HG03045 (cell line): ENCODE data around the gene HOXB3.

ENCODE experiments used
- ATAC-seq: cut with Tn5 transposase; IDR thresholded peaks from one replicate; pipeline ENCODE4 v1.9.1; 2021; ENCODE audit warnings: mild to moderate bottlenecking, moderate library complexity; ENCODE audit not compliant: unreplicated experiment

The HOXB3 gene

DNA sequence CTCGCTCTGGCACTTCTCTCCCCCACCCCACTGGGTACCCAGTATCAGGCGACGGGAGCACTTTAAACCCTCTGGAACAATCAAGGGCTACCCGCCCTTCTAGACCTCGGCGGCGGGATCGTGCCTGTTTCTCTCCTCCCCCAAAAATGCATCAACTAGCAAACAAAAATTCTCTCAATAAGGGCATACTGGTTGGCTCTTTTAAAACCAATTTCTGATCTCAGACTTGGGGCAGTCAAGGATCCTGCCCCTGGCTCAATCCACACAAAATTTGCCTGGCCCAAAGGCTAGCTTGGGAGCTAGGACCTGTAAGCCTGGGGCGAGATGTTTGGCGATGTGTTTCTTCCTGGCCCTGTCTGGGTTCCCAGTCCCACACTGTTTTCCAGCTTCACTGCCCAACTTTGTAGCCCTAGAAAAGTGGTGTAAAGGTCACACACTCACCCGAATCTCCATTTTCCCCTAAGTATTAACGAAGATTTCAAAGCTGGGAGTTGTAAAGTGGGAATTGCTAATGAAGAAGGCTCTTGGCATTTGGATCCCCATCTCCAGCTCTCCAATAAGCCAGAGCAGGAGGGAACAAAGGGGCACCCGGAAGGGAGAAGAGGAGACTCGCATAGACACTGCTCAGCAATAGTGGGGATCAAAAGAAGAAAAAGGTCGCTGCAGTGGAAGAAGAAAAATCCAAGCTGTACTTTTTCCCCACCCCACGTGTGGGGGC lies 30.8 kb downstream of the HOXB3 start:
- ATAC-seq, result no peak

DNA sequence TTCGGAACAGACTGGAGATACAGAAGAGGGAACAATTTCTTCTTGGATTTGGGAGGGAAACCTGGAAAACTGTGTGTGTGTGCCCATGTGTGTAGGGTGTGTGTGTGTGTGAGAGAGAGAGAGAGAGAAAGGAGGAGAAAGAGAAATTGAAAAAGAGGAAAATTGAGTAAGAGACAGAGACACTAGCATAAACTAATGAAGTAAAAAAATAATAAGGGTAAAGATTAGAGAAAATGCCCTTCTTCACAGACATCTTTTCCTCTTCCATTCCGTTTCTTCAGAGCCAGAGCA lies 31.3 kb downstream of the HOXB3 start:
- ATAC-seq, result no peak

DNA sequence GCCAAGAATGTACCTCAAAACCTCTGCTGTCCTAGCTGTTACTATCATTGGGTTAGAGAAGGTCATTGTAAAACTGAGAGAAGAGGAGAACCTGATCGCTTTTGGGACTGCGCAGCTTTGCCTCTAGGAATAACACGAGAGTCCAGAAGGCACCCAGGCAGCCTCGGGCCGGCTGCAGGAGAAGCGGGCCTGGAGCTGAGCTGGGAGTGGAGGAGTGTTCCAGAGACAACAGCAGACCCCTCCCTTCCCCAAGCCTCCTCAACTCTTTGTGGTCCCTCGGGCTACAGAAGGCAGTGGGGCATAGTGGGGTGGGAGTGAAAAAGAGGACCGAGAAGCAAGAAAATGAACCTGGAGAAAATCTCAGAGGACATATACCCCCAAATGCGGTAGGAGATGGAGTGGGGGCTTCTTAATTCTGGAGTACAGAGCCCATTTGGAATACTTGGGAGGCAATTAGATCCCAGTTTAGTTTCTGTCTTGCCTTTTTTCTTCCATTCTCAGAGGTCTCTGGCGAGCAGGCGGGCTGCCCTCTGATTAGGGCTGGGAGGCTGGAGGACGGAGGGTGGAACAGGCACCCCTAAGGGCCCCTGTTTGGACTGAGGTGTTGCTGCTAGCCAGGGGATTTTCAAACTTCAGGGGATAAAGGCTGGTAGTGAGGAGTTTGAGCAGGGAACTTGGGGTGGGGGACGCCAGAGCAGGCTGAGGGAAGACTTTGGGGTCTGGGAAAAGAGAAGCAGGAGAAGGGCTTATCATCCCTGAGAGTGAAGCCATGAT lies 31.8 kb downstream of the HOXB3 start:
- no peak for ATAC-seq

DNA sequence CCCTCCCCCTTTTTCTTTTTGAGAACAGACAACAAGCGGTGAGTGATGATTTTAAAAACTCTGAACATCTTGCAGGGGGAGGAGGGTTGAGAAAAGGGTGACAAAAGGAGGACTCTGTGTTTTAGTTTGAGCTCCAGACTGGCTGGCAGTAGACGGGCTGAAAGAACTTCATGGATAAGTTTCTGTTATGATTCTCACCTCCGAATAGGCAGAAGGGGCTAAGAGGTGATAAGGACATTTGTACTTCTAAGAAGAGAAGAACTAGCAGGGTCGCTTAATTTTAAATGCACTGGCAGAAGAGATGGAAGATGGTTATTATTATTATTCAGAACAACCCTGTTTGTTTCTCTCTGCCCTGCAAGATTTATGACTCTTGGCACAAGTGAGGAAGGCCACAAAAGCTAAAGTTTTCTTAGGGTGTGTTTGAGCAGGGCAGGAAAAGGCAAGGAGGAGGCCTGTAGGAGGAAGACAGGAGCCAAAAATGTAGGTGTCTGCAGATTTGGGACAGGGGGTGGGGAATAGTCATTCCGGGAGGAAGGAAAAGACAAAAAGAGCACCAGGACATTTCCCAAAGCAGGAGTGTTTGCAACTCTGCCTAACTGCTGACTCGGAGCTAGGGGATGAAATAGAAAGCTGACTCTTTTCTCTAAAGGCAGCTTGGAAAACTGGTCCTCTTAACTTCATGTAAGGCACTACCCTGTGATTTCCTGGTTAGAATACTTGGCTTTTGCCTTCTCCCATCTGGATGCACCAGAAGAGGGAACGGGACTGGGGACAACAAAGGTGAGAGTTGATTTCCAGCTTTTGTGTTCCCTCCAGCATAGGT lies 33.3 kb downstream of the HOXB3 start:
- ATAC-seq, result no peak

DNA sequence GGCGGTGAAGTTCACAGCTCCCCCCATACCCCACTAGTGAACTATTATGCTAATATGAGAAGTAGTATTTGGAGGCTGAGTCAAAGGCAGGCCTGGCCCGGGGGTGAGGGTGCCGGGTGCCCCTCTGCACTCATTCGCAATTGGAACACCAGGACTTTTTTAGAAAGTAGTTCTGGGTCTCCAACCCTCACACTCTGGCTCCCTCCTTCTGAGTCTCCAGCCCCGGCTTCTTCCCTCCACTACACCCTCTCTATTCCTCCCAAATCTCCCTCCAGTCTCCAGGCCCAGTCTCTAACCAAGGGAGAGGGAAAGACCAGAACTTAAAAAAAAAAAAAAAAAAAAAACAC lies 33.8 kb downstream of the HOXB3 start:
- no peak for ATAC-seq

DNA sequence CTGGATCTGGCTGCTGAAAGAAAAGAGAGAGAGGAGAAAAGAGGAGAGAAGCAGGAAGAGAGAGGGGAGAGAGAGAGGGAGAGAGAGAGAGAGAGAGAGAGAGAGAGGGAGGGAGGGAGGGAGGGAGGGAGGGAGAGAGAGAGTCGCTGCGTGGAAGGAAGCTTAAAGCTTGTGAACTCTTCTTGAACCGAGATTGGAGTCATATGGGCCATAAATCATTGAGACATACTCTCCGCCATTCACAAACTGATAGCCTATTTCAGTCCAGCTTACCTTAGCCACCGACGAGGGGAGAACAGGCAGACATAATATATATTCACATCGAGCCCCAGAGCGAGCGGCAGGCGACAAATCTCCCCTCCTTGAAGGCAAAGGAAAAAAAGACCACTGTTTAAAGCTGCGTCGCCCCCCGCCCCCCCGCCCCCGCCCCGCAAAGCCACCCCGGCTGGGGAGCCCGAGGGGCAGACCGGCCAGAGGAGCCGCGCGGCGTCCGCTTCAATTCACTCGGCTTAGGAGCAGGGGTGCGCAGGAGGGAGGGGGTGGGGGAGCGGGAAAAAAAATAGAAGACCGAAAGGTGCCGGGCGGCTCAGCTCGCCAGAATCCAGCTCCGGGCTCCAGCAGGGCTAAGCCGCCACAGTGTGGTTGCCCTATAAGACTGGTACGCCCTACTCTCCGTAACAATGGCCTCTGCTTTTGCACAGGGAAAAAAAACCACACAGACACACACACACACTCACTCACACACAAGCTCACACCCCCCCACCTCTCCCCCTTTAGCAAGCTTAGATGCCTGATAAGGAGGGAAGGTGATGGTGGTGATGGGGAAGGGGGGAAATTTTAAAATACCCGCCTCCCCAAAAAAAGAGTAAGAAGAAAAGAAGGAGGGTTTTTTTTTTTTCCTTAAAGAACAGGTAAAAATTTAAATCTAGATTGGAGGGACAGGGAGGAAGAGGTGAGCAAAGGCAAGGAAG lies 34.5 kb downstream of the HOXB3 start:
- ATAC-seq, result no peak

DNA sequence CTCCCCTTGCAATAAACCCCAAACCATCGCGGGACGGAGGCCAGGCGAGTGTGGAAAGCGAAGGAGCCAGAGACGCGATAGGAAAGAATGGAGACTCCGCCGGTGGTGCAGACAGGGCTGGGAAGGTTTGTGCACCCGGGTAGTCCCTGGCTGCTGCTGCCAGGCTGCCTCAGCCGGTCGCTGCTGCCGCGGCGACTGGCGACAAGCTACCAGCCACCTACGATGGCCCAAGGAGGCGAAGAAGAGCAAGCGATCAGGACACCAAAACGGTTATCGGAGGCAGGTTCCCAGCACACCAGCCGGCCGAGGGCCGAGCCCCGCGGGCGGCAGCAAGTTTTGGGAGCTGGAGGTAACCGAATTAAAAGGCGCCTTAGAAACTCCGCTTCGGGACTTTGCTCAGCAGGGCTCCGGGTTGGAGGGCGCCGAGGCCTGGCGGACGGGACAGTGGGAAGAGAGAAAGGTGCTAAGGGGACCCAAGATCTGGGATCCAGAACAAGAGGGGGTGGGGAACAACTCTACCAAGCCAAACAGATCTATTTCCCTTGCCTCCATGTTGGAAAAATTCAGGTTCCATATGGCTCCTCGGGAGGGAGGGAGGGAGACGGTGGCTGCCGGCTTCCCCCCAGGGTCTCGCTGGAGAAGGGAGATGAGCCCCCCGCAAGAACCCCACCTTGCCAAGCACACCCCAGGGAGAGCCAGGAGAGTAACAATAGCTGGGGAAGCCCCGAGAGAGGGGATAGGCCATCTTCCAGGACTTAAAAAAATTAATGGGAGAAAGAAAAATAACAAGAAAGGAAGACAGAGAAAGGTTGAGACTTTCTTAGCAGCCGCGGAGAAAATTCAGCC lies 35.4 kb downstream of the HOXB3 start:
- ATAC-seq, result no peak

DNA sequence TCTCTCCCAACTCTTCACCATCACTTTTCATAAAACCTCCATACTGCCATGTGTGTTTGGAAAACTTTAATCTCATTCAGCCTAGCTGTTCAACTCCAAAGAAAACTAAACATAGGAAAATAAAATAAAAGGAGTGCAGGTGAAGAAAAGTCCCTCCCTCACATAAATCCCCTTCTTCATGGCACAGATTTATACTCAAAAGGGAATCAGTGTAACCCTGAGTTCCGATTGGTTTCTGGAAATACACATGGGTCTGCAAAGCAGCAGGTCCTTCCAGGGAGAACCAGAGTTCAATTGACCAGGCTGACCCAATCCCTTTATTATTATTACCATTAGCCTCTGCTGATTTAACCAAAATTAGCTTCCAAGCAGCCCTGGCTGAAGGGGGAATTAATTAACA lies 36.2 kb downstream of the HOXB3 start:
- ATAC-seq, result no peak

DNA sequence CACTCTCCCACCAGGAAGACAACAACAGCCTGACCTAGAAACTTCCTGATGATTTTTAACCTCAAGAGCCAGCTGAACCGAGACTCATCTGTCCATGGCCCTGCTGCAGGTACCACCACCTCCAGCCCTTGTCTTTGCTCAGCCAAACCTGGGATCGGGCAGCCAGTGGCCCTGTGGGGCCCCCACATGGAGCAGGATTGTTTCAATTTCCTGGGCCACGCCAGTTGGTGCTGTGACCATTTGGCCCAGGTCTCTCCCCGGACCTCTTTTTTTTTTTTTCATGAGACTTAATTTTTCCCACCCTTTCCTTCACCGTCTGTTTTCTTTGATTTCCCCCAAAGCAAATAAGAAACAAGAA lies 36.9 kb downstream of the HOXB3 start:
- no peak for ATAC-seq

DNA sequence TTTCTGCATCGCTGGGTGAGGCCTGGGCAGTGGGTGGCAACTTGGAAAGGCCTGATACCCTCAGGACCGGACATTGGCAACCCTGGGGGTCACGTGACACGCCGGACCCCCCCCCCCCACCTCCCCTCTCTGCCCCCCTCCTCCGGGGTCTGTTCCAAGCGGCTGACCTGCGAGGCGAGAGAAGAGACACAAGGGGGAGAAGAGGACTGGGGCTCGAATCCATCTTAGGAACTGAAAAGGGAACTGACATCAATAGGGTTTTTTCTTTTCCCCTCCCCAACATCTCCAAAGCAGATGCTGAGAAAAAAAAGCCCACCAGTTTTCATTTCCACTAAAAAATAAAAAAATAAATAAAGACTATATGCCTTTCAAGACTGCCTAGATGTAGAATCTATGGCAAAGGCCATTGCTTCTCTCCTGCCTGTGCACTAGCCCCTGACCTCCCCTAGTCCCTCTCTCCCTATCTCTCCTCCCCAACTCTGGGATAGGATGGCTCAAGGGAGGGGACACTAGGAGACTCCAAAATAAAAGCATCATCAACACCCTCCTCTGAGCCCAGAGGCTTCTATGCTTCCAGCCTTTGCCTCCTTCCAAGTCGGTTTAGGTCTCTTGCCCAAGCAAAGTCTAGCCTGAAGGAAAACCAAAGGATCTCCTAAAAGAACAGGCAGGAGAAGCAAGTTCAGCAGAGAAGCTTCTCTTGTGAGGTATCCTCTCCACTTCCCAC lies 37.4 kb downstream of the HOXB3 start:
- no peak for ATAC-seq

DNA sequence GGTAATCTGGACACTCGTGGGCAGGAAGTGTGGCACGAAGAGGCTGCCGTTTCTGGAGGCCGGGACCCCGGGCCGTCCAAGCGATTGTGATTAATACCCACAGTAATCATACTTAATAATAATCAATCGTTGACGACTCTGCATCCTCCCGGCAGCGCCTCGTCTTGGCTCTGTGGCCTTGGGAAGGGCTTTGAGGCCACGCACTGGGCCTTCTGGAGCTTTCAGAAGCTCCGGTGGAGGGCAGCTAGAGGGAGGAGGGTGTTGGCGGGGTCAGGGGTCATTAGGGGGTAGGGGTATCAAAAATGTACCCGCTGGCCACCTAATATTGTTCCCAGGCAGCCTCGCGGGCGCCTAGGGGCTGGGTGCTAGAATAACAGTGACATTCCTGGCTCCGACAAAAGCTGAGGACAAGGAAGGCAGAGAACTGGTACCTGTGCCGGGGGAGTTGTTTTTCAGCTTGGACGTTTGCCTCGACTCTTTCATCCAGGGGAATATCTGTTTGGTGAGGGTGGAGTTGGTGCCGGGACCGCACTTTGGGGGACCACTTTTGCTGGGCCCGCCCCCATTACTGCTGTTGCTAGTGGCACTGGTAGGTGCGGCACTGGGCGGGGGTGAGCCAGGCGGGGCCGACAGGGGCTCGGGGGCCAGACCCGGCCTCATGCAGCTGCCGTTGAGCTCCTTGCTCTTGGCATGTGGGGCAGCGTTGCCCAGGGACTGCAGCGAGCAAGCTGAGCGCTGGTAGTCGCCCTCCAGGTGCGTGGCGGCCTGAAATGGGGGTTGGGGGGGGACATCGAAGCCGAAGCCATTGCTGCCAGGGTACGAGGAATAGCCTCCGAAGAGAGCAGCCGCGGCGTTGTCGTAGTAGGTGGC lies 38.2 kb downstream of the HOXB3 start:
- ATAC-seq, result no peak

DNA sequence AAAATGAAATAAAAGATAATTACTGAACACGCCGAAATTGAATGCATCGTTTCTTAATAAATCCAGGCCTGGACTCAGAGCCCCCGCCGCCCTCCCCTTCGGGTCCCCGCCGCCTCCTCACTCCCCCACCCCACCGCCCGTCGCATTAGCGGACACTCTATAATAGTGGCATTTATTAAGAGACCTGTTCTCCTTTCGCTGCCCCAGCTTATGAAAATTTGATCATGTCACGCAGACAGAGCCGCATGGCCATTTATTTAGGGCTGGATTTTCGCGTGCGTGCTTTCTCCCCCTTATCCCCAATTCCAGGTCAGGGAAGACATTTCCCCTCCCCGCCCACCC lies 38.9 kb downstream of the HOXB3 start:
- no peak for ATAC-seq

DNA sequence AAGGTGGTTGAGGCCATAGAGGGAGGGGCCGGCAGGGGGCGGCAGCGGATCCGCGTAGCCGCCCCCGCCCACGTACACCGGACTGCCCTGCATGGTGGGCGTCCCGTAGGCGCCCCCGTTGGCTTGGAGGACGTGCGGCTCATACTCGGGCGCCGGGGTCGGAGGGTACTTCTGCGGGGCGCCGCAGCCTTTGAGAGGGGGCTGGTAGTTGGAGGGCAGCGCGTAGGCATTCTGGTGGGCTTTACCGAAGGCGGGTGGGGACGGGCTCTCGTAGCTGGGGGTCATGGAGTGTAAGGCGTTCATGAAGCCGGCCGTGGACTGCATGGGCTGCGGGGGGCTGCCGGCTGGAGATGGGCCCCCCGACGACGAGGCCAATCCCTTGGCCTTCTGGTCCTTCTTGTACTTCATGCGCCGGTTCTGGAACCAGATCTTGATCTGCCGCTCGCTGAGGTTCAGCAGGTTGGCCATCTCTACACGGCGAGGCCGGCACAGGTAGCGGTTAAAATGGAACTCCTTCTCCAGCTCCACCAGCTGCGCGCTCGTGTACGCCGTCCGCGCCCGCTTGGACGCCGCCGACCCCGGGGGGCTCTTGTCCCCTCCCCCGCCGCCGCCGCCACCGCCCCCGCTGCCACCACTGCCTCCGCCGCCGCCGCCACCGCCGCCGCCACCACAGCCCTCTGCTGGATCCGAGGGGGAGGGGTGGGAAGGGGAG lies 39.4 kb downstream of the HOXB3 start:
- no peak for ATAC-seq

DNA sequence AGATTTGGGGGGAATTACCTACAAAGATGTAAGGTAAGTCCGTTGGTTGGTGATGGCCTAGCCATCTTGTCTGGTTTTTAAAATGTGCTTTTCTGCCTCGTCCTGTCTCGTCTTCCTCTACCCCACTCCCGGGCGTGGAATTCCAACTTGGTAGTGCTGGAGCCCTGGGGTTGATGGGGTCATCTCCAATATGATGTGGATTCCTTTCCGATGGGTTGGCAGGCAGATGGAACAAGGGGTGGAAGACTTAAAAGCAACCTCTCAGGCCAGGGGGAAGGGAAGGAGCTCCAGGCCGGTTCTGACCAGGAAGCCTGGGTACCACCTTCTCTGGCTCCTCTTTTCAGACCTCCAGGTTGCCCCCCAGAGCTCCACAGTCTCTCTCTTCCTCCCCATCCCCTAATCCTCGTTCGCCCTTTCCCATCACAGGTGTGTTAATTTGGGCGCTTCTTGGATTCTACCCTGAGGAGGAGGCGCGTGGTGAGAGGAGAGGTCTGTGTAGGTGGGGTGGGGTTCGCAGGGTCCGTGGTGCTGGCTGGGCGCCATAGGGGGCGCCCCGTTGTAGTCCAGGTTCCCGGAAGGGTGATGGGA lies 40.0 kb downstream of the HOXB3 start:
- ATAC-seq, result no peak

DNA sequence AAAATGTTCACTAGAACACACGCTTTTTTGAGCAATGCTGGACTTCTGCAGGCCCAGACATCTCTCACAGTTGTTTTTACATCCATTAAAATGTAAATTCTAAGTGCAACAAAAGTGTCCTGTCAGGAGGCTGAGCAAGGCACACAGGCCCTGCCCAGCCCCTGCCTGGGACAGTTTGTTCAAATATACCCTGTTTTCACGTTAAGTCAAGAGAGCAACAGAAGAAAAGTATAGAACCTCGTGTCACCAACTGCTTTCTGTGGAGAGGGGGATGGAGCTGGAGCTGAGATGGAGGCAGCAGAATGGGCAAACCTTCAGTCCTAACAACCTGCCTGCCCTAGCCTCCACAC lies 40.8 kb downstream of the HOXB3 start:
- ATAC-seq, result no peak

DNA sequence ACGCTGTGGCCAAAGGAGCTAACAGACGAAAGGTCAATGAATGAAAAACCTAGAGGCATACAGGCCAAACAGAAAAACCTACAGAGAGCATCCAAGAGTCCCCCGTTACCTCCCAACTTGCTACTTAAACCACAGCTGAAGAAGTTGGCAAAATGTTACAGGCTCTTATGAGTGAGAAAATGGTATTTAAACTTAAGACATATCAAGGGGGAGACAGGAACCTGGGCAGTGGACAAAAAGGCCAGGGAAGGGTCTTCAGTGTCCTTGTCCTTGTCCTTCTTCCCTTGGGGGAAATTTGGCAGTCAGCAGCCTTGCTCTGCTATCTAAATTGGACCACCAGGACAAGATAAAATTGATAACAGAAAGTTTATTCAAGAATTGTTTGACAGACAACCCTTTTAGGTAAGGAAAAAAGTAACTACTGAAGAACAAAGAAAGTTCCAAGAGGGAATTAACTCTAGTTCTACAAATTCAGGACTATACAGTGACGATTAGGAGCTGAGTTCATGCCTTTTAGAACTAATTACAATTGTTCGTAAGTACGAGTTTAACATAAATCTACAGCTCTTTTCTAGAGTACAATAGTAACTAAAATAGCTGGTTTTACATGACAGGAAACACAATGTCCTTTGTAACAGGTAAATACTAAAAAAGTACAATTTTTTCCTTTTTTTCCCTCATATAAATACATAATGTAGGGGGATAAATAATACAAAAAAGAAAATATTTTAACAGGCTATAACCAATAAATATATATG lies 41.3 kb downstream of the HOXB3 start:
- ATAC-seq, result no peak
